ENCODE results near the gene NUP88.

- no peak for TF ChIP-seq CTCF (IDR thresholded peaks at IDR 0.05)
- TF ChIP-seq POLR2AphosphoS5 (IDR thresholded peaks at IDR 0.05; ENCODE audit: low read depth, low read length), result no peak
Measured at GRCh38 chr17:5468075-5468473, 48.6 kb upstream of the NUP88 start.

Measured in Panc1 (cell line).